Measurements from ENCODE around the gene ERG28.

DNA sequence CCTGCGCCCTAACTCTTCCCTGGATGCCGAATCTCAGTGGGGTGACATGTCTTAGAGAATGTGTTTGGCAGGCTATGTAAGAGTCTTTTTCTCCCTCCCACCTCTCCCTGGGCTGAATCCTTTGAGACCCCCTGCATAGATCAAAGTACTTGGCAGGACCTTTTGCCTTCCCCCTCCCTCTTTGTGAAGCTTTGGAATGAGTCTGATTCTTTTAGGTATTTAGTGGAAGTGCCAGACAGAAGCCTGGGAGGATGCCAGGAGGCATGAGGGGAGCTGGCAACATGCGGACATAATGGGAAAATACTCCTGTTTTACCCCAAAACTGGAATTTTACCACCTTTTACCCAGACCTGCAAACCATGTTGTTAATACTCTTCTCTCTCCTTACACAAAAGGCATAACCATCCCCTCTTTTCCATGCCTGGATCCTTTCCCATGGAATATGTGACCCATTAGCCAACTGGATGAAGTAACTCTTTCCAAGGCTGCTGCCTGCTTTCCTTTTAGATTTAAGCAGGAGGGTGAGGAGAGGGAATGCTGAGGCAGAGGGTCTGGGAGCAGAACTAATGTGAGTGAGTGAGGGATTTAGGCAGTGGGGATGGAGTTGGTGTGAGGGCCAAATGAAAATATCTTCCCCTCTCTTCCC, 42.1 kb upstream of the ERG28 start:
- no peak for TF ChIP-seq POLR2A (IDR thresholded peaks at IDR 0.05; ENCODE audit: low read length)
- TF ChIP-seq GATA1 (IDR thresholded peaks at IDR 0.05; ENCODE audit: low read depth, low read length) = no peak
